Hepatocyte (in vitro differentiated cells): ENCODE data around the gene USP17L10. TPM values are rescaled to one million over a fixed set of nuclear protein-coding genes. Genes with fewer than 3 reads are reported as not detected.
"Not testable (repeated sequence)": the region's sequence is repeated elsewhere in the genome, so short reads cannot be mapped to it uniquely, and the experiment has no call there.

ENCODE experiments used
- DNase-seq: peaks from one replicate; pipeline ENCODE4 v3.0.0-alpha.2; 2016; ENCODE audit warnings: low spot score
- H2AFZ ChIP-seq: fragments of 200-600 bp; sonication (generic); 2 replicates; pipeline ENCODE4 v1.6.0; 2016; ENCODE audit warnings: antibody characterized with exemption, mild to moderate bottlenecking
- H3K27ac ChIP-seq: fragments of 200-600 bp; sonication (generic); 2 replicates; pipeline ENCODE4 v1.5.1; 2016; ENCODE audit warnings: mild to moderate bottlenecking
- H3K27me3 ChIP-seq: fragments of 200-600 bp; sonication (generic); 2 replicates; pipeline ENCODE4 v1.6.1; 2016
- H3K36me3 ChIP-seq: fragments of 200-600 bp; sonication (generic); replicated peaks from 2 replicates; pipeline ENCODE4 v1.5.1; 2016; ENCODE audit warnings: low read depth; ENCODE audit not compliant: insufficient read depth
- H3K4me1 ChIP-seq: fragments of 200-600 bp; sonication (generic); 2 replicates; pipeline ENCODE4 v1.5.1; 2016; ENCODE audit warnings: mild to moderate bottlenecking, moderate library complexity; ENCODE audit not compliant: insufficient read depth
- H3K4me2 ChIP-seq: fragments of 200-600 bp; sonication (generic); 2 replicates; pipeline ENCODE4 v1.6.0; 2016
- H3K4me3 ChIP-seq: fragments of 200-600 bp; sonication (generic); 2 replicates; pipeline ENCODE4 v1.5.1; 2016; ENCODE audit warnings: mild to moderate bottlenecking
- H3K79me2 ChIP-seq: fragments of 200-600 bp; sonication (generic); 2 replicates; pipeline ENCODE4 v1.6.0; 2017; ENCODE audit warnings: mild to moderate bottlenecking
- H3K9me2 ChIP-seq: fragments of 200-600 bp; sonication (generic); replicated peaks from 2 replicates; pipeline ENCODE4 v1.6.0; 2017; ENCODE audit warnings: mild to moderate bottlenecking; ENCODE audit not compliant: insufficient read depth
- H3K9me3 ChIP-seq: fragments of 200-600 bp; sonication (generic); 2 replicates; pipeline ENCODE4 v1.5.1; 2016; ENCODE audit warnings: low read depth, mild to moderate bottlenecking
- H4K20me1 ChIP-seq: fragments of 200-600 bp; sonication (generic); 2 replicates; pipeline ENCODE4 v1.6.0; 2016; ENCODE audit warnings: mild to moderate bottlenecking; ENCODE audit not compliant: insufficient read depth, poor library complexity, severe bottlenecking
- WGBS: methylation state at CpG from one replicate; pipeline ENCODE4 v1.1.6; 2016; ENCODE audit warnings: low lambda C conversion rate; ENCODE audit errors: missing lambda C conversion rate; 5-methylcytosine and 5-hydroxymethylcytosine counted together
- polyA plus RNA-seq: library from polyadenylated mRNA; unstranded; fragments of >200 nt; fragmentation: Nextera tagmentation; extraction: Ambion mirVana; gene quantifications from 2 replicates; pipeline ENCODE4 v1.2.1, GENCODE V29; 2016
- total RNA-seq: library from RNA; depleted of rRNA; stranded (reverse); fragments of >200 nt; gene quantifications from 2 replicates; pipeline ENCODE4 v1.2.3, GENCODE V29; 2014

Gene USP17L10
- total and polyA plus RNA-seq, 2 experiments from 2014 or later: not detected

DNA sequence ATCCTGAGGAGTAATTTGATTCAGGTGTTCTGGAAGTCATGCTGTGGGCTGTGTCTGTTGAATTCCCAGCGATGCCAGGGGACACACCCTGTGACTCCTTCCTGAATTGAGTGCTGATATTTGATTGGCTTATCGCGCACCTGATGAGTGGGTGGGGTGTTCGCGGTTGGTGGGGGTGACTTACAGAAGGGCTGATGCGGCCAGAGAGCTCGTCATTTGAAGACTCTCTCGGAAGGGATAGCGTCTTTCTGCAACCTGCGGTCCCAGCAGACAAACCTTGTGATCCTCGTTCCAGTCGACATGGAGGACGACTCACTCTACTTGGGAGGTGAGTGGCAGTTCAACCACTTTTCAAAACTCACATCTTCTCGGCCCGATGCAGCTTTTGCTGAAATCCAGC lies 23.6 kb downstream of the USP17L10 start, which contains the start of gene USP17L15:
TSS of gene USP17L15 (plus strand) at position 301 of the 400 bp plus-strand sequence. CDS start at position 301, 0 bp downstream.
- H3K4me2 ChIP-seq: not testable (repeated sequence)

DNA sequence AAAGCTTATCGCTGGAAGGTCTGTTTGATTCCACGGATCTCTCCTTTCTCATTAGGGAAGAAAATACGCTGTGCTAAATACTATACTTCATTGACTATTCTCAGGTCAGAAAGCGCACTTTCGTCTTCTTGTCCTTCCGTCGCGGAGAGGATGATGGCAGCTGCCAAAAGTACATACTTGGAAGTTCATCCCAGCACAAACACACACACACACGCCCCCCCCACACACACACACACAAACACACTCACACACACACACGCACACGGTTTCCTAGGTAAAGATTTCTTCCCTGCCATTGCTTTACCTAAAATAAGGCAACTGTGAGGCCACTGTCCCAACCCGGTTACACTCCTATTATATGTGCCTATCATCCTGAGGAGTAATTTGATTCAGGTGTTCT lies 28.0 kb downstream of the USP17L10 start:
- not testable (repeated sequence) for H3K9me3 ChIP-seq, H3K9me2 ChIP-seq, H4K20me1 ChIP-seq, H3K79me2 ChIP-seq, H2AFZ ChIP-seq, H3K36me3 ChIP-seq, H3K27me3 ChIP-seq, H3K4me3 ChIP-seq, H3K4me1 ChIP-seq, H3K4me2 ChIP-seq, H3K27ac ChIP-seq
- WGBS: 88% methylated on average over 8 of the region's 12 CpGs
- peak; percentile 1 for DNase-seq

More for the DNA sequence above, 23.6 kb downstream of the USP17L10 start, which contains the start of gene USP17L15:
- H3K9me3 ChIP-seq, H3K27ac ChIP-seq, H3K4me1 ChIP-seq, H2AFZ ChIP-seq, H3K4me3 ChIP-seq, DNase-seq, H4K20me1 ChIP-seq, H3K9me2 ChIP-seq, H3K36me3 ChIP-seq, H3K79me2 ChIP-seq, H3K27me3 ChIP-seq: not testable (repeated sequence)
- WGBS: no CpG with 5 or more reads among the region's 15 CpGs

- H3K9me2 ChIP-seq, H3K4me1 ChIP-seq, DNase-seq, H2AFZ ChIP-seq, H3K27me3 ChIP-seq, H3K79me2 ChIP-seq, H3K4me2 ChIP-seq, H3K9me3 ChIP-seq, H3K36me3 ChIP-seq, H3K4me3 ChIP-seq, H3K27ac ChIP-seq, H4K20me1 ChIP-seq: not testable (repeated sequence)
- WGBS: 86% methylated on average over 14 of the region's 14 CpGs
Measured at GRCh38 chr4:9243579-9243978, 33.1 kb downstream of the USP17L10 start, which contains the start of gene USP17L17. Gene USP17L17, plus strand, starts transcription at chr4:9243879. Its CDS starts 0 bp downstream, at chr4:9243879.

GRCh38 chr4:9247953-9248680 lies 37.7 kb downstream of the USP17L10 start, which contains the start of gene USP17L18:
Gene USP17L18, plus strand, starts transcription at chr4:9248630. Its CDS starts 0 bp downstream, at chr4:9248630.
- peak; percentile 1 for DNase-seq
- H3K27ac ChIP-seq, H3K4me1 ChIP-seq, H3K27me3 ChIP-seq, H3K9me2 ChIP-seq, H2AFZ ChIP-seq, H3K9me3 ChIP-seq, H3K36me3 ChIP-seq, H3K4me2 ChIP-seq, H3K4me3 ChIP-seq, H4K20me1 ChIP-seq, H3K79me2 ChIP-seq: not testable (repeated sequence)
- WGBS: 90% methylated on average over 15 of the region's 26 CpGs

DNA sequence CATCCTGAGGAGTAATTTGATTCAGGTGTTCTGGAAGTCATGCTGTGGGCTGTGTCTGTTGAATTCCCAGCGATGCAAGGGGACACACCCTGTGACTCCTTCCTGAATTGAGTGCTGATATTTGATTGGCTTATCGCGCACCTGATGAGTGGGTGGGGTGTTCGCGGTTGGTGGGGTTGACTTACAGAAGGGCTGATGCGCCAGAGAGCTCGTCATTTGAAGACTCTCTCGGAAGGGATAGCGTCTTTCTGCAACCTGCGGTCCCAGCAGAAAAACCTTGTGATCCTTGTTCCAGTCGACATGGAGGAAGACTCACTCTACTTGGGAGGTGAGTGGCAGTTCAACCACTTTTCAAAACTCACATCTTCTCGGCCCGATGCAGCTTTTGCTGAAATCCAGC lies 42.6 kb downstream of the USP17L10 start, which contains the start of gene USP17L19:
TSS of gene USP17L19 (plus strand) at position 301 of the 400 bp plus-strand sequence. CDS start at position 301, 0 bp downstream.
- H3K4me1 ChIP-seq, H4K20me1 ChIP-seq, H3K4me3 ChIP-seq, H3K27ac ChIP-seq, H2AFZ ChIP-seq, H3K27me3 ChIP-seq, H3K79me2 ChIP-seq, H3K36me3 ChIP-seq, H3K9me2 ChIP-seq, H3K9me3 ChIP-seq, H3K4me2 ChIP-seq, DNase-seq: not testable (repeated sequence)
- no CpG with 5 or more reads among the region's 13 CpGs for WGBS

DNA sequence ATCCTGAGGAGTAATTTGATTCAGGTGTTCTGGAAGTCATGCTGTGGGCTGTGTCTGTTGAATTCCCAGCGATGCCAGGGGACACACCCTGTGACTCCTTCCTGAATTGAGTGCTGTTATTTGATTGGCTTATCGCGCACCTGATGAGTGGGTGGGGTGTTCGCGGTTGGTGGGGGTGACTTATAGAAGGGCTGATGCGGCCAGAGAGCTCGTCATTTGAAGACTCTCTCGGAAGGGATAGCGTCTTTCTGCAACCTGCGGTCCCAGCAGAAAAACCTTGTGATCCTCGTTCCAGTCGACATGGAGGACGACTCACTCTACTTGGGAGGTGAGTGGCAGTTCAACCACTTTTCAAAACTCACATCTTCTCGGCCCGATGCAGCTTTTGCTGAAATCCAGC lies 47.4 kb downstream of the USP17L10 start, which contains the start of gene USP17L20:
TSS of gene USP17L20 (plus strand) at position 301 of the 400 bp plus-strand sequence. CDS start at position 301, 0 bp downstream.
- WGBS: no CpG with 5 or more reads among the region's 15 CpGs
- not testable (repeated sequence) for H3K36me3 ChIP-seq, H3K4me3 ChIP-seq, H2AFZ ChIP-seq, H3K27ac ChIP-seq, H3K79me2 ChIP-seq, H3K4me2 ChIP-seq, H4K20me1 ChIP-seq, H3K4me1 ChIP-seq, H3K9me2 ChIP-seq, H3K9me3 ChIP-seq, DNase-seq, H3K27me3 ChIP-seq

Other genes with a start within 250 kb of the USP17L10 start
- not detected in 2 replicates for gene FAM90A26, start 40.2 kb upstream of the USP17L10 start, total RNA-seq
- not detected in 2 replicates for gene FAM90A26, start 40.2 kb upstream of the USP17L10 start, polyA plus RNA-seq
- gene USP17L11, start 4.7 kb downstream of the USP17L10 start, total RNA-seq: not detected in 2 replicates
- gene USP17L11, start 4.7 kb downstream of the USP17L10 start, polyA plus RNA-seq: not detected in 2 replicates
- gene USP17L12, start 9.5 kb downstream of the USP17L10 start, total RNA-seq: not detected in 2 replicates
- not detected in 2 replicates for gene USP17L12, start 9.5 kb downstream of the USP17L10 start, polyA plus RNA-seq
- gene USP17L13, start 14.2 kb downstream of the USP17L10 start, total RNA-seq: not detected in 2 replicates
- not detected in 2 replicates for gene USP17L13, start 14.2 kb downstream of the USP17L10 start, polyA plus RNA-seq
- gene USP17L15, start 23.7 kb downstream of the USP17L10 start, total RNA-seq: 0.56 TPM in 1 of 2 replicates, not detected in the other
- not detected in 2 replicates for gene USP17L15, start 23.7 kb downstream of the USP17L10 start, polyA plus RNA-seq
- not detected in 2 replicates for gene USP17L17, start 33.2 kb downstream of the USP17L10 start, total RNA-seq
- gene USP17L17, start 33.2 kb downstream of the USP17L10 start, polyA plus RNA-seq: not detected in 2 replicates
- not detected in 2 replicates for gene USP17L18, start 38.0 kb downstream of the USP17L10 start, total RNA-seq
- not detected in 2 replicates for gene USP17L18, start 38.0 kb downstream of the USP17L10 start, polyA plus RNA-seq
- gene USP17L19, start 42.7 kb downstream of the USP17L10 start, total RNA-seq: not detected in 2 replicates
- gene USP17L19, start 42.7 kb downstream of the USP17L10 start, polyA plus RNA-seq: not detected in 2 replicates
- gene USP17L20, start 47.5 kb downstream of the USP17L10 start, total RNA-seq: not detected in 2 replicates
- not detected in 2 replicates for gene USP17L20, start 47.5 kb downstream of the USP17L10 start, polyA plus RNA-seq
- not detected in 2 replicates for gene USP17L21, start 52.2 kb downstream of the USP17L10 start, total RNA-seq
- not detected in 2 replicates for gene USP17L21, start 52.2 kb downstream of the USP17L10 start, polyA plus RNA-seq
- not detected in 2 replicates for gene USP17L22, start 57.0 kb downstream of the USP17L10 start, total RNA-seq
- not detected in 2 replicates for gene USP17L22, start 57.0 kb downstream of the USP17L10 start, polyA plus RNA-seq
- not detected in 2 replicates for gene USP17L24, start 114.5 kb downstream of the USP17L10 start, total RNA-seq
- not detected in 2 replicates for gene USP17L24, start 114.5 kb downstream of the USP17L10 start, polyA plus RNA-seq
- not detected in 2 replicates for gene USP17L25, start 119.3 kb downstream of the USP17L10 start, total RNA-seq
- not detected in 2 replicates for gene USP17L25, start 119.3 kb downstream of the USP17L10 start, polyA plus RNA-seq
- gene USP17L26, start 124.0 kb downstream of the USP17L10 start, total RNA-seq: not detected in 2 replicates
- gene USP17L26, start 124.0 kb downstream of the USP17L10 start, polyA plus RNA-seq: not detected in 2 replicates
- not detected in 2 replicates for gene USP17L5, start 128.7 kb downstream of the USP17L10 start, total RNA-seq
- gene USP17L5, start 128.7 kb downstream of the USP17L10 start, polyA plus RNA-seq: not detected in 2 replicates
- gene USP17L27, start 133.5 kb downstream of the USP17L10 start, total RNA-seq: not detected in 2 replicates
- not detected in 2 replicates for gene USP17L27, start 133.5 kb downstream of the USP17L10 start, polyA plus RNA-seq
- gene USP17L28, start 138.2 kb downstream of the USP17L10 start, total RNA-seq: not detected in 2 replicates
- not detected in 2 replicates for gene USP17L28, start 138.2 kb downstream of the USP17L10 start, polyA plus RNA-seq
- not detected in 2 replicates for gene USP17L29, start 143.0 kb downstream of the USP17L10 start, total RNA-seq
- gene USP17L29, start 143.0 kb downstream of the USP17L10 start, polyA plus RNA-seq: not detected in 2 replicates
- gene USP17L30, start 152.5 kb downstream of the USP17L10 start, total RNA-seq: not detected in 2 replicates
- not detected in 2 replicates for gene USP17L30, start 152.5 kb downstream of the USP17L10 start, polyA plus RNA-seq
- not detected in 2 replicates for gene DEFB131A, start 233.8 kb downstream of the USP17L10 start, total RNA-seq
- not detected in 2 replicates for gene DEFB131A, start 233.8 kb downstream of the USP17L10 start, polyA plus RNA-seq